Esophagus squamous epithelium (tissue), 4 donors: Measurements from ENCODE around the gene CDC42BPA.

Source experiments
- POLR2A ChIP-seq, 4 donors: fragments of 450-650 bp; IDR thresholded peaks; one replicate each; pipeline ENCODE4 v1.6.1; 2017; ENCODE audit warnings: antibody characterized with exemption in 4 of 4, mild to moderate bottlenecking in 4 of 4, moderate library complexity in 3 of 4
- TF ChIP-seq, protein P1 (sequence below), 6 experiments: fragments of 450-650 bp in 4 of 6; fragments of 200-600 bp in 2 of 6; sonication (generic) in 2 of 6; IDR thresholded peaks; one replicate each; pipeline ENCODE4 v1.5.1; 2016 to 2019; ENCODE audit warnings: antibody characterized with exemption in 6 of 6, mild to moderate bottlenecking in 4 of 6, moderate library complexity in 4 of 6

DNA sequence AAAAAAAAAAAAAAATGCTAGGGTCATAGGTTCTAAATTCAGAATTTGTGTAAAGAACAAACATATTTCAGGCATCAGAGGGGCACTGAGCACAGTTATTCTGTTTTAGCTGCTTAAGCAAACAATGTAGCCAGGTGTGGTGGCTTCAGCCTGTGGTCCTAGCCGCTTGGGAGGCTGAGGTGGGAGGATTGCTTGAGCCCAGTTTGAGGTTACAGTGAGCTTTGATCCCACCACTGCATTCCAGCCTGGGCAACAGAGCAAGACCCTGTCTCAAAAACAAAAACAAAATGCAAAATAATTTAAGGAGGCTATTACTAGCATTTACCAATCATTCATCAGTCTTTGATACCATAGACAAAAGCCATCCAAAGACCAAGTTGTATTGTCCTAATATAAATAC lies 49.7 kb upstream of the CDC42BPA start:
- TF ChIP-seq, protein P1, sequence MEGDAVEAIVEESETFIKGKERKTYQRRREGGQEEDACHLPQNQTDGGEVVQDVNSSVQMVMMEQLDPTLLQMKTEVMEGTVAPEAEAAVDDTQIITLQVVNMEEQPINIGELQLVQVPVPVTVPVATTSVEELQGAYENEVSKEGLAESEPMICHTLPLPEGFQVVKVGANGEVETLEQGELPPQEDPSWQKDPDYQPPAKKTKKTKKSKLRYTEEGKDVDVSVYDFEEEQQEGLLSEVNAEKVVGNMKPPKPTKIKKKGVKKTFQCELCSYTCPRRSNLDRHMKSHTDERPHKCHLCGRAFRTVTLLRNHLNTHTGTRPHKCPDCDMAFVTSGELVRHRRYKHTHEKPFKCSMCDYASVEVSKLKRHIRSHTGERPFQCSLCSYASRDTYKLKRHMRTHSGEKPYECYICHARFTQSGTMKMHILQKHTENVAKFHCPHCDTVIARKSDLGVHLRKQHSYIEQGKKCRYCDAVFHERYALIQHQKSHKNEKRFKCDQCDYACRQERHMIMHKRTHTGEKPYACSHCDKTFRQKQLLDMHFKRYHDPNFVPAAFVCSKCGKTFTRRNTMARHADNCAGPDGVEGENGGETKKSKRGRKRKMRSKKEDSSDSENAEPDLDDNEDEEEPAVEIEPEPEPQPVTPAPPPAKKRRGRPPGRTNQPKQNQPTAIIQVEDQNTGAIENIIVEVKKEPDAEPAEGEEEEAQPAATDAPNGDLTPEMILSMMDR (IDR thresholded peaks at IDR 0.05) = no peak
- TF ChIP-seq POLR2A (IDR thresholded peaks at IDR 0.05) = no peak
